DMS114 treated with DMSO at 0.1 percent for 48 hours (cell line): ENCODE results near the gene RUNX2.
"Not testable (repeated sequence)": the region's sequence is repeated elsewhere in the genome, so short reads cannot be mapped to it uniquely, and the experiment has no call there.

Source experiments
- DNase-seq: peaks from one replicate; lab custom pipeline; 2025; ENCODE audit not compliant: unreplicated experiment; lab: John Stamatoyannopoulos, UW

Gene RUNX2

DNA sequence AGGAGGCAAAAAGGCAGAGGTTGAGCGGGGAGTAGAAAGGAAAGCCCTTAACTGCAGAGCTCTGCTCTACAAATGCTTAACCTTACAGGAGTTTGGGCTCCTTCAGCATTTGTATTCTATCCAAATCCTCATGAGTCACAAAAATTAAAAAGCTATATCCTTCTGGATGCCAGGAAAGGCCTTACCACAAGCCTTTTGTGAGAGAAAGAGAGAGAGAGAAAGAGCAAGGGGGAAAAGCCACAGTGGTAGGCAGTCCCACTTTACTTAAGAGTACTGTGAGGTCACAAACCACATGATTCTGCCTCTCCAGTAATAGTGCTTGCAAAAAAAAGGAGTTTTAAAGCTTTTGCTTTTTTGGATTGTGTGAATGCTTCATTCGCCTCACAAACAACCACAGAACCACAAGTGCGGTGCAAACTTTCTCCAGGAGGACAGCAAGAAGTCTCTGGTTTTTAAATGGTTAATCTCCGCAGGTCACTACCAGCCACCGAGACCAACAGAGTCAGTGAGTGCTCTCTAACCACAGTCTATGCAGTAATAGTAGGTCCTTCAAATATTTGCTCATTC is at the start of gene RUNX2:
TSS of gene RUNX2 (plus strand) at position 375 of the 567 bp plus-strand sequence. CDS start 397 bp downstream, outside the sequence.
- DNase-seq, result no peak

DNA sequence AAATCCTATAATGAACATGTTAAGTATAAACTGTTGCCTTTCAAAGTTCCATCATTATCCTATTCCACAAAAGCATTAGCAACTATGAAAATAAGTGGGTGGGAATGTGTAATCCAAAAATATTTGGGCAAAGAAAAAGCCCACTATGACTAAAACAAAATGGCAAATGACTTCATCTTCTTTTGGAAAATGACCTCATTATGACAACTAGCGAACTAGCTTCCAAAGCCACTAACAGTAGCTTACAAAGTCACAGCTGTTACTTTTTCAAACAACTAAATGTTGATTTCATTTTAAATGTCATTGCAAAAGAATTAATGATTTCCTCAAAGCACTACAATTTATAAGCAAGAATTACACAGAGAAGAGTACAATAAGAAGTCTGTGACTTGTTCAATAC is 49.8 kb upstream of the RUNX2 start:
- no peak for DNase-seq

DNA sequence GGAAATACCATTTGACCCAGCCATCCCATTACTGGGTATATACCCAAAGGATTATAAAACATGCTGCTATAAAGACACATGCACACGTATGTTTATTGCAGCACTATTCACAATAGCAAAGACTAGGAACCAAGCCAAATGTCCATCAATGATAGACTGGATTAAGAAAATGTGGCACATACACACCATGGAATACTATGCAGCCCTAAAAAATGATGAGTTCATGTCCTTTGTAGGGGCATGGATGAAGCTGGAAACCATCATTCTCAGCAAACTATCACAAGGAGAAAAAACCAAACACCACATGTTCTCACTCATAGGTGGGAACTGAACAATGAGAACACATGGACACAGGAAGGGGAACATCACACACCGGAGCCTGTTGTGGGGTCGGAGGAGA is 41.4 kb upstream of the RUNX2 start:
- not testable (repeated sequence) for DNase-seq

DNA sequence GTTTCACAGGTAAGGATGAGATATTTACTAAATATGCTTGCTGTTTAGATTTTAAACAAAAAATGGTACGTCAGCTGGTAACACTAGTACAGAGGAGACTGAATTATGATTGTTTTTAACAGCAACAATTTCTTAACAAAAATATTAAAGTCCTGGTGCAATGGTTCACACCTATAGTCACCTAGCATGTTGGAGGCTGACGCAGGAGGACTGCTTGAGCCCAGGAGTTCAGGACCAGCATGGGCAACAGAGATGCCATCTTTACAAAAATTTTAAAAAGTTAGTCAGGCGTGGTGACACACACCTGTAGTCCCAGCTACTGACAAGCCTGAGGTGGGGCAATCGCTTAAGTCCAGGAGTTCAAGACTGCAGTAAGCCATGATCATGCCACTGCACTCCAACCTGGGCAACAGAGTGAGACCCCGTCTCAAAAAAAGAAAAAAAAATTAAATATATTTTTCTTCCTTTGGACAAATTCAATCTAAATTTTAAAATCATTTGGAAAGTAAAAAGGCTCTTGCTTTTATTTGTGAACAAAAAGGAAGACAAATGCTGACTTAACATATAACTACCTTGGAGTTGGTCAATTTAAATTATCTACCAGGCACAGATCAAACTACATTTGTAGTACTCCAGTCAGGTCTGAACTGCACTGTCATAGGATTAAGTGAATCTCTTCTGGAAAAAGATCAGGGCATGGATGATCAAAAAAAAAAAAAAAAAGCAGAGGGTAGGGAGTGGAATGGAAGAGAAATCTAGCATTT is 38.2 kb upstream of the RUNX2 start:
- no peak for DNase-seq

DNA sequence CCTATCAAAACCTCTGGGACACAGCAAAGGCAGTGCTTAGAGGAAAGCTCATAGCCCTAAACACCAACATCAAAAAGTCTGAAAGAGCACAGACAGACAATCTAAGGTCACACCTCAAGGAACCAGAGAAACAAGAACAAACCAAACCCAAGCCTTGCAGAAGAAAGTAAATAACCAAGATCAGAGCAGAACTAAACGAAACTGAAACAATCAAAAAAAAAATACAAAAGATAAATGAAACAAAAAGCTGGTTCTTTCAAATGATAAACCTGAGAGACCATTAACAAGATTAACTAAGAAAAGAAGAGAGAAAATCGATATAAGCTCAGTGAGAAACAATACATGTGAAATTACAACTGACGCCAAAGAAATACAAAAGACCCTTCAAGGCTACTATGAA is 34.8 kb upstream of the RUNX2 start:
- DNase-seq, result no peak

DNA sequence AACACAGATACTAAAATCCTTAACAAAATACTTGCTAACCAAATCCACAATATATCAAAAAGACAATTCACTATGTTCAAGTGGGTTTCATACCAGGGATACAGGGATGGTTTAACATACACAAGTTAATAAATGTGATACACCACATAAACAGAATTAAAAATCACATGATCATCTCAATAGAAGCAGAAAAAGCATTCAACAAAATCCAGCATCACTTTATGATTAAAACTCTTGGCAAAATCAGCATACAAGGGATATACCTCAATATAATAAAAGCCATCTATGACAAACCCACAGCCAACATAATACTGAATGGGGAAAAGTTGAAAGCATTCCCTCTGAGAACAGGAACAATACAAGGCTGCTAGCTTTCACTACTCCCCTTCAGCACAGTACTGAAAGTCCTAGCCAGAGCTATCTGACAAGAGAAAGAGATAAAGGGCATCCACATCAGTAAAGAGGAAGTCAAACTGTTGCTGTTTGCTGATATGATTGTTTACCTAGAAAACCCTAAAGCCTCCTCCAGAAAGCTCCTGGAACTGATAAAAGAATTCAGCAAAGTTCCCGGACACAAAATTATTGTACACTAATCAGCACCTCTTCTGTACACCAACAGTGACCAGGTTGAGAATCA is 33.9 kb upstream of the RUNX2 start:
- DNase-seq, result not testable (repeated sequence)

DNA sequence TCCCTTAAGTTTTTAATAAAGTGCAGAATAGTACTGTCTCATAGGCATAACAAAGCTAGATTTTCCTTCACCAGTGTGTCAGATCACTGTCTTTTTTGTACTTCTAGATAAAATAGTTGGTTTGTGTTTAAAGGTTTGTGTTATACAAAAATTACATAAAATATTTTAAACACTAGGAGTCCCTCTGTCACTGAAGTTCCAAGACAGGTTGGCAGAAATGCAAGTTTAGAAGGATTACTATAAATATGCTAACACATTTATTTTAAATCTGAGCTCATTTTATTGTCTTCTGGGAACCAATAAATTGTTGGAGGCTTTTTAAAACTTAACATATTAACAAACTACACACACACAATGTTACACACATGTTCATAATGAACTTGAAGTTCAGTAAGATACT is 30.8 kb upstream of the RUNX2 start:
- DNase-seq, result no peak

DNA sequence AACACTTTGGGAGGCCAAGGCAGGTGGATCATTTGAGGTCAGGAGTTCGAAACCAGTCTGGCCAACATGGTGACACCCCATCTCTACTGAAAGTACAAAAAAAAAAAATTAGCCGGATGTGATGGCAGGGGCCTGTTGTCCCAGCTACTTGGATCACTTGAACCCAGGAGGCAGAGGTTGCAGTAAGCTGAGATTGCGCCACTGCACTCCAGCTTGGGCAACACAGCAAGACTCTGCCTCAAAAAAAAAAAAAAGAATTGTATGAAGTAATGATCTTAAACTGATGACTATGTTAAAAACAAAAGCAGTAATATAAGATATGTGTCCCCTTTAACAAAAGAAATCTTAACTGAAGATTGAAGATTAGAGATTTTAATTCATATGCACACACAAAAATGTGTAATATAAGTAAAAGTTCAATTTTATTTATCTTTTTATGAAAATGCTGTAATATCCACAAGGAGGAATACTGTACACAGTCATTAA is 29.0 kb upstream of the RUNX2 start:
- DNase-seq, result no peak

DNA sequence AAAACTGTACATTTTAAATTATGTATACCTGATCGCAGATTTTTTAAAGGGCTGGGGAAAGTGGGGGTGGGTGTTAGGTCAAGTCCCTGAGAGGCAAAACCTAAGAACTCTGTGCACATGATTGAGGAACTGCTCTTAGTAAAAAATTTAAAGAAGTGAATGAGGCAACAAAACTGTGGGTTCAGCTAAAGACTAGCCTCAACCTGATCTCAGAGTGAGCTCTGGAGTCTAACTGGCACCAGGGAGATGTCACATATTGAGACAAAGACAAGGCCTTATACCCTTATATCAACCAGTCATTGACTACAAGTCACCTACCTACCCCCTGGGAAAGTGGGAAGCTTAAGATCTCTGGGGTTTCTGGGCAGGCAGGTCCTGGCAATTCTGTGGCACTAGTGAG is 27.4 kb upstream of the RUNX2 start:
- DNase-seq, result no peak

DNA sequence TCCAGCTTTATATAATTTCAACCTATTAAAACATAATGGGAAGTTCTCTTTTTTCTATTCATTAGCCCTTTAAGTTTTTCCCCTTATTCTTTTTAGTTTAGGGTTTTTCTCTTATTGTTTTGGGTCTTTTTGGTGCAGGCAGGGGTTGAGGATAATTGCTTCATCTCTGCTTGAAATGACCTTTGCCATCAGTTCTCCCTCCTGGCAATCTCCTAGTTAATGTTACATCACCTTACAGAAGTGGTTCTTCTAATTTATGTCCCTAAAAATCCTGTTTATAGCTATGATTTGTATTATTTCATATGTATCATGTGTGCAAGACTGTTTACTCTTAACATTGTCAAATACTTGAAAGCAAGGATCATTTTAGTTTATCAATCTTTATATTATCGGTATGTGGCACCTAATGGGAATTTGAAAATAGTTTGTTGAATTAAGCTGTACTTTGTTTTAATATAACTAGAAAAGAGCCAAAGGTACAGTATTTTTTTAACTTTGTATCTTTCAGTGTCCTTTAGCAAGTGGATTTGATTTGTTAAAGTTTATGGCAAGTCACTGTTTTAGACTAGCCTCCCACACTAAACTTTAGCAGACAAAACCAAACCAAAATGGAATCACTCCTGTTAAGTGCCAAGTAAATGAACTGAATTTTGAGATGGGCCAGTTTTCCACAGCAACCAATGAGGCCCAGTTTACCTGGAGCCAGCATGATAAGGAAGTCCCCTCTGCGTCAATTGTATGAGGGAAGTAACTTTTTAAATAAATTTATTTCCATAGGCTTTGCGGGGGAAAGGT is 26.6 kb upstream of the RUNX2 start:
- DNase-seq, result no peak

DNA sequence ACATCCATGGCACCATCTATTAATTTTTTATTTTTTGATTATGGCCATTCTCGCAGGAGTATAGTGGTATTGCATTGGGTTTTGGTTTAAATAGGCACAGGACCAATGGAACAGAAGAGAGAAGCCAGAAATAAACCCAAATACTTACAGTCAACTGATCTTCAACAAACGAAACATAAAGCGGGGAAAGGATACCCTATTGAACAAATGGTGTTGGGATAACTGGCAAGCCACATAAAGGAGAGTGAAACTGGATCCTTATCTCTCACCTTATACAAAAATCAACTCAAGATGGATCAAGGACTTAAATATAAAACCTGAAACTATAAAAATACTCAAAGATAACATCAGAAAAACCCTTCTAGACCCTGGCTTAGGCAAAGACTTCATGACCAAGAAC is 25.3 kb upstream of the RUNX2 start:
- DNase-seq, result no peak

DNA sequence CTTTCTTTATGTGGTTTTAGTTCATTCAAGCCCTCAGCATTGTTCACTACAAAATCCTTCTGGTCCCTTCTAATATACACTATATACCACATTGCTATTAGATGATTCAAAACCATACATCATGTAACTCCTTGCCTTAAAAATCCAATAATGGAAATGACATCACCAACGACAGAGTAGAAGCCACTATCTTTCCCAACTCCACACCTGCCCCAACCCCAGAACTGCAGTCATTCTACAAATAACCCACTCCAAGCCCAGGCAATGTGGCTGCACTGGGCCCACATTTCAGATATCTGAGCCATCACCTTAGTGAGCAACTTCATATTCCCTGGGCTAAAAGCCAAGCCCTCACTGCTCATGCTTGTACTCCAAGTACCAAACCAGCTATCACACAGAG is 22.6 kb upstream of the RUNX2 start:
- DNase-seq, result no peak

DNA sequence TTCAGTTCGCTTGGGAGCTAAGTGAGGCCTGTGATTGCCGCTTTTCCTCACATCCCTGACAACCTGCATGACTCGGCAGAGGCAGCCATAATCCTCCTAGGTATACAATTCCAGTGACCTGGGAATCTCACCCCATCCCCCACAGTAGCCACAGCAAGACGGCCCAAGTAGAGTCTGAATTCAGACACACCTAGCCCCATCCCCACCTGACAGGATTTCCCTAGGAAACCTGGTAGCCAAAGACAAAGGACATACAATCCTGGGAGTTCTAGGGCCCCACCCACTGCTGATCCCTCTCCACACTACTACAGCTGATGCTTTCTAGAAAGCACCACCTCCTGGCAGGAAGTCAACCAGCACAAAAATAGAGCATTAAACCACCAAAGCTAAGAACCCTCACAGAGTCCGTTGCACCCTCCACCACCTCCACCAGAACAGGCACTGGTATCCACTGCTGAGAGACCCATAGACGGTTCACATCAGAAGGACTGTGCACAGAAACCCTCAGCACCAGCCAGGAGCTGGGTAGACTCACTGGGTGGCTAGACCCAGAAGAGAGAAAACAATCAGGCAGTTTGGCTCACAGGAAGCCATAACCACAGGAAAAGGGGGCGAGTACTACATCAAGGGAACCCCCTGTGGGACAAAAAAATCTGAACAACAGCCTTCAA is 17.9 kb upstream of the RUNX2 start:
- no peak for DNase-seq

DNA sequence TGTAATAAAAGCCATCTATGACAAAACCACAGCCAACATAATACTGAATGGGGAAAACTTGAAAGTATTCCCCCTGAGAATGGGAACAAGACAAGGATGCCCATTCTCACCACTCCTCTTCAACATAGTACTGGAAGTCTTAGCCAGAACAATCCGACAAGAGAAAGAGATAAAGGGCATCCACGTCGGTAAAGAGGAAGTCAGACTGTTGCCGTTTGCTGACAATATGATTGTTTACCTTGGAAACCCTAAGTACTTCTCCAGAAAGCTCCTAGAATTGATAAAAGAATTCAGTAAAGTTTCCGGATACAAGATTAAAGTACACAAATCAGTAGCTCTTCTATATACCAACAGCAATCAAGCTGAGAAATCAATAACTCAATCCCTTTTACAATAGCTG is 14.0 kb upstream of the RUNX2 start:
- no peak for DNase-seq

DNA sequence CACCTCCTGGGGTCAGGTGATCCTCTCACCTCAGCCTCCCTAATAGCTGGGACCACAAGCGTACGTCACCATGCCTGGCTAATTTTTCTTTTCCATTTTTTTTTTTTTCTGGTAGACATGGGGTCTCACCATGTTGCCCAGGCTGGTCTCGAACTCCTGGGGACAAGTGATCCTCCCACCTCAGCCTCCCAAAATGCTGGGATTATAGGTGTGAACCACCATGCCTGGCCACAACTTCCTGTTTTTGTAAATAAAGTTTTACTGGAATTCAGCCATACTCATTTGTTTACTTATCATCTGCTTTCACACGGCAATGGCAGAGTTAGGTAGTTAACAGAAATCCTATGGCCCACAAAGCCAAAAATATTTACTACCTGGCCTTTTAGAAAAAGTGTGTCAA is 7.8 kb upstream of the RUNX2 start:
- no peak for DNase-seq

DNA sequence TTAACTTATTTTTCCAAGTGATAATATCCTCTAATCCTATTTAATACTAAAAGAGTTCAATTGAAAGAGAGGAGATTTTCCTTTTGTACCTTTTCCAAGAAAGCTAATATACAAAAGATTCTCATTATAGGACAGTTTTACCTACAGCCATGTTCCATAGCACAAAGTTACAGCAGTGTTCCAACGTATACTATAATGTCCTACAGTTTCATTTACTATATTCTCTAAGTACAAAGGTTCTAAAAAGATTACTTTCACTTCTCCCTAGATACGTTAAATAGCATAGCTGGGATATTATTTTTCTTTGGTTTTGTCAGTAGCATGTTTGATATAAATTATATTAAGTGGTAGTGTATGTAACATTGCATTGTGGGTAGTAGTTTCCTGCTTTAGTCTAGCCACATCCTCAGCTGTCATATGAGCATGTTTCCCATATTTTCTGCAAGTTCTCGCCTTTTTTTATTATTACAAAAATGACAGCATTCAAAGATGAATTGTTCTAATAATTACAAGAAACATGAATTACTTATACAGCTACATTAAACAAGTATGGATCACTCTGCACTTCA is 4.4 kb upstream of the RUNX2 start:
- DNase-seq, result no peak

DNA sequence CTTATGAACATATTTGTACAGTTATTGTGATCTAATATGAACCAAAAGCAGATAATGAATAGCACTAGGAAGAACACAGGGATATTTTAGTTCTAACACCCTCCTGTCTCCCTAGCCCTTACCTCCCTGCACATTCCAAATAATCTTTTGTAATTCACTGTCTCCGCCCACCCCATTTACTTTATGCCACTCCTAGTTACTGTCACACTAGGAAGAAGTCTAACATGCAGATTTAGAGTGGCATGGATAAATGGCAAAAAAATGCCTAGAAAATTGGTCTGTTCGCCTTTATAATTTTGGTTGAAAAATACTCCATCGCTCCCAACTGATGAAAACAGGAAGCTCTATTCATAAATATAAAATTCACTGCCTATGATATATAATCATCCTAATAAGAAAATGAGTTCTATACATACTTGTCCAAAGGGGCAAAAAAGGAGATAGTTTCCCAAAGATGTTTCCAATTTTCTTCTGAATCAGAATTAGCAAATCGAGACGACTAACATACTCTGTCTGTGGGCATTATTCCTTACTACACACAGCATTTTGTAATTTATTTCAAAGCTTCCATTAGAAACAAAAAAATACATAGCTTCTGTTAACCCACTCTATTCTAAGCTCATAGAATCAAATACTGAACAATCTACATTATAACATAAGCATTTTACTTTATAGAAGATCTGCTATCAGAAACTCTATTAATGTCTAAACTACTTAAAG is 1.3 kb upstream of the RUNX2 start:
- DNase-seq, result no peak

DNA sequence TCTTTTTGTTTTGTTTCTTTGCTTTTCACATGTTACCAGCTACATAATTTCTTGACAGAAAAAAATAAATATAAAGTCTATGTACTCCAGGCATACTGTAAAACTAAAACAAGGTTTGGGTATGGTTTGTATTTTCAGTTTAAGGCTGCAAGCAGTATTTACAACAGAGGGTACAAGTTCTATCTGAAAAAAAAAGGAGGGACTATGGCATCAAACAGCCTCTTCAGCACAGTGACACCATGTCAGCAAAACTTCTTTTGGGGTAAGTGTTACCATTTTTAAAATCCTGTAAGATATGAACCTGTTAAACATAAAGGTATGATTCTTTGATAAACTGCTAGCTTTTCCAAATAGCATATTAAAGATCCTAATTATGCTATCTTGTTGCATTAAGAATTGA is 393 bp downstream of the RUNX2 start:
- no peak for DNase-seq

DNA sequence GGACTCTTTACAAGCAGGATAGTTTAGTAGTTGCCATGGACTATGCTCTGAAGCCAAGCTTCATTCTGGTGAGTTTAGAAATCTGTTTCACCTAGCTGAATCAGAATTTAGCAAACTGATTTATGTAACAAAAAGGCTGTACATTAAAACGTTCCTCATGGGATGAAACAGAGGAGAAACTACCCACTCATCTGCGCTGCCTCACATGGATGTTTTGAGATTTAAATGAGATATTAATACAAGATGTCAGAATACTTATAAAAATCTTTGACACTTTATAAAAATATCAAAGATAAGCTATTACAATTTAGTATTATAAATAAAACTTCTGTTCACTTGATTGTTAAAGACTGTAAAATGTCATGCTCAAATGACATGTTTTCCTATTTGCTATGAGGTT is 16.8 kb downstream of the RUNX2 start:
- no peak for DNase-seq

DNA sequence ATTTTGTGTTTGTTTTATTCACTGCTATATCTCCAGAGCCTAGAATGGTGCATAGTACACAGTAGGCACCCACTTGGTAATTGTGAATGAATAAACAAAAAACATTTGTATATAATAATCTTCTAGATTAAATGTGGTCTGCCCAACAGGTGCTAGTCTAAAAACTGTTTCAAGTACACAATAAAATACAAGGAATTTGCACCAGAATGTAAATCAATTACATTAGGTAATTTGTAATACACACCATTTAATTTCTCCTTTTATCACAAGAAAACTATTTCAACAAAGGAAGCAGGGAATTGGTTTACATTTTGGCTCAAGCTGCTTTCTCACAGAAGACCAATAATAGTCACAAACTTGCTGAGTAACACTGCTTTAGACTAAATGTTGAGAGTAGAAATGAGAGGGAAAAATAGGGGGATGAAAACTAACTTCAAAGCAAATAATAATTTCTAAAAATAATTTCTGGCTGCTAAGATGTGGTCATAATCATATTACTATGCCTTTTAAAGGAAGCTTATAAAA is 22.1 kb downstream of the RUNX2 start:
- no peak for DNase-seq
